Putamen (tissue), 1 donor: ENCODE data around the gene GUCY1A2.
"Not testable (repeated sequence)": the region's sequence is repeated elsewhere in the genome, so short reads cannot be mapped to it uniquely, and the experiment has no call there.

Source experiments
- DNase-seq: peaks from one replicate; pipeline ENCODE4 v3.0.0-alpha.2; 2016; ENCODE audit warnings: low spot score

Gene GUCY1A2

GRCh38 chr11:107018219-107018901 is at the start of gene GUCY1A2:
Gene GUCY1A2 (minus strand): TSS chr11:107018476. CDS start chr11:107018055, 421 bp downstream.
- DNase-seq: peak; percentile 75

GRCh38 chr11:107054391-107054790 is 36.1 kb upstream of the GUCY1A2 start:
- no peak for DNase-seq

- not testable (repeated sequence) for DNase-seq
These were observed 33.1 kb upstream of the GUCY1A2 start for GRCh38 chr11:107051332-107051731.

GRCh38 chr11:107050899-107051298 is 32.6 kb upstream of the GUCY1A2 start:
- not testable (repeated sequence) for DNase-seq

GRCh38 chr11:107050121-107050520 is 31.8 kb upstream of the GUCY1A2 start:
- no peak for DNase-seq

- DNase-seq: no peak
These were observed 26.2 kb upstream of the GUCY1A2 start for GRCh38 chr11:107044503-107044902.

GRCh38 chr11:107043242-107044006 is 25.1 kb upstream of the GUCY1A2 start:
- DNase-seq: no peak

GRCh38 chr11:107042748-107043147 is 24.5 kb upstream of the GUCY1A2 start:
- DNase-seq: no peak

GRCh38 chr11:107041088-107041444 is 22.8 kb upstream of the GUCY1A2 start:
- DNase-seq: peak; percentile 58

GRCh38 chr11:107040433-107041087 is 22.3 kb upstream of the GUCY1A2 start:
- no peak for DNase-seq

GRCh38 chr11:107025673-107026072 is 7.4 kb upstream of the GUCY1A2 start:
- DNase-seq: no peak

- no peak for DNase-seq
These were observed 2.3 kb upstream of the GUCY1A2 start for GRCh38 chr11:107020594-107020993.

- DNase-seq: no peak
These were observed 722 bp upstream of the GUCY1A2 start for GRCh38 chr11:107018902-107019493.

- DNase-seq: peak; percentile 63
These were observed 650 bp downstream of the GUCY1A2 start for GRCh38 chr11:107017433-107018218.

- no peak for DNase-seq
These were observed 1.2 kb downstream of the GUCY1A2 start for GRCh38 chr11:107017104-107017432.

- DNase-seq: no peak
These were observed 3.4 kb downstream of the GUCY1A2 start for GRCh38 chr11:107014871-107015270.

- no peak for DNase-seq
These were observed 6.3 kb downstream of the GUCY1A2 start for GRCh38 chr11:107011977-107012376.

- DNase-seq: no peak
These were observed 9.1 kb downstream of the GUCY1A2 start for GRCh38 chr11:107009190-107009589.

GRCh38 chr11:107006076-107006833 is 12.0 kb downstream of the GUCY1A2 start:
- no peak for DNase-seq

- DNase-seq: no peak
These were observed 19.1 kb downstream of the GUCY1A2 start for GRCh38 chr11:106999196-106999595.

GRCh38 chr11:106998916-106999188 is 19.4 kb downstream of the GUCY1A2 start:
- DNase-seq: no peak
